Fibroblast of the aortic adventitia (primary cell): ENCODE data around the gene SLC9A6. TPM values are rescaled to one million over a fixed set of nuclear protein-coding genes. Genes with fewer than 3 reads are reported as not detected.
"Not testable (repeated sequence)": the region's sequence is repeated elsewhere in the genome, so short reads cannot be mapped to it uniquely, and the experiment has no call there.

Experiments used
- DNase-seq: peaks from one replicate; pipeline ENCODE4 v3.0.0-alpha.2; 2010; ENCODE audit warnings: low read depth
- H3K4me3 ChIP-seq: 2 replicates; pipeline ENCODE4 v1.5.1; 2011; ENCODE audit warnings: low read depth, mild to moderate bottlenecking, control low read depth, low read length, moderate library complexity
- total RNA-seq: library from RNA; depleted of rRNA; stranded (reverse); fragments of >200 nt; gene quantifications from 2 replicates; pipeline ENCODE4 v1.2.3, GENCODE V29; 2012; ENCODE audit warnings: low replicate concordance
- TF ChIP-seq, protein P1 (sequence below): IDR thresholded peaks from 2 replicates; pipeline ENCODE4 v1.5.1; 2011; ENCODE audit warnings: mild to moderate bottlenecking, low read length, control low read depth, inconsistent platforms; ENCODE audit not compliant: insufficient read depth

Gene SLC9A6
- total RNA-seq, 1 donor: 26.3 TPM

- DNase-seq: peak; percentile 70
- TF ChIP-seq, protein P1, sequence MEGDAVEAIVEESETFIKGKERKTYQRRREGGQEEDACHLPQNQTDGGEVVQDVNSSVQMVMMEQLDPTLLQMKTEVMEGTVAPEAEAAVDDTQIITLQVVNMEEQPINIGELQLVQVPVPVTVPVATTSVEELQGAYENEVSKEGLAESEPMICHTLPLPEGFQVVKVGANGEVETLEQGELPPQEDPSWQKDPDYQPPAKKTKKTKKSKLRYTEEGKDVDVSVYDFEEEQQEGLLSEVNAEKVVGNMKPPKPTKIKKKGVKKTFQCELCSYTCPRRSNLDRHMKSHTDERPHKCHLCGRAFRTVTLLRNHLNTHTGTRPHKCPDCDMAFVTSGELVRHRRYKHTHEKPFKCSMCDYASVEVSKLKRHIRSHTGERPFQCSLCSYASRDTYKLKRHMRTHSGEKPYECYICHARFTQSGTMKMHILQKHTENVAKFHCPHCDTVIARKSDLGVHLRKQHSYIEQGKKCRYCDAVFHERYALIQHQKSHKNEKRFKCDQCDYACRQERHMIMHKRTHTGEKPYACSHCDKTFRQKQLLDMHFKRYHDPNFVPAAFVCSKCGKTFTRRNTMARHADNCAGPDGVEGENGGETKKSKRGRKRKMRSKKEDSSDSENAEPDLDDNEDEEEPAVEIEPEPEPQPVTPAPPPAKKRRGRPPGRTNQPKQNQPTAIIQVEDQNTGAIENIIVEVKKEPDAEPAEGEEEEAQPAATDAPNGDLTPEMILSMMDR: no peak
- no peak overlapping the region for H3K4me3 ChIP-seq
These were observed 61.2 kb downstream of the SLC9A6 start for GRCh38 chrX:136046295-136047015.

- TF ChIP-seq, protein P1: no peak
- H3K4me3 ChIP-seq: no peak overlapping the region
- DNase-seq: peak; percentile 24
These were observed 61.9 kb downstream of the SLC9A6 start for GRCh38 chrX:136047016-136047642.

GRCh38 chrX:136047969-136048368, 62.7 kb downstream of the SLC9A6 start:
- TF ChIP-seq, protein P1: no peak
- no peak overlapping the region for H3K4me3 ChIP-seq
- peak; percentile 45 for DNase-seq

DNA sequence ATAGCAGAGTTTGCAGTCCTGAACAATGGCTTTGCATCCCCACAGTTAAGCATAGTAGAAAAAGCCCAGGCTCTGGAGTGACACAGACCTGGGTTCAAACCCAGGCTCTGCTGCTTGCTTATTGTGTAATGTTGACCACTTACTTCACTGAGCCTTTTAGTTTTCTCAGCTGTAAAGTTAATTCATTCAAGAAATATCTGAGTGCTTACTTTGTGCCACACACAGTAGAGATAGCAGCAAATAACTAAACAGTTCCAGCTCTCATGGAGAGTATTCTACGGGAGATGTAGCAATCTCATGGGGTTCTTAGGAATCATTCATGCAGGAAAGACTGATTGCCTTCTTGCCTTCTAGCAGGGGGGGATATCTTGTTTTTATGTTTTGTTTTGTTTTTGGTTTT, 63.2 kb downstream of the SLC9A6 start:
- peak; percentile 20 for DNase-seq
- TF ChIP-seq, protein P1: no peak

DNA sequence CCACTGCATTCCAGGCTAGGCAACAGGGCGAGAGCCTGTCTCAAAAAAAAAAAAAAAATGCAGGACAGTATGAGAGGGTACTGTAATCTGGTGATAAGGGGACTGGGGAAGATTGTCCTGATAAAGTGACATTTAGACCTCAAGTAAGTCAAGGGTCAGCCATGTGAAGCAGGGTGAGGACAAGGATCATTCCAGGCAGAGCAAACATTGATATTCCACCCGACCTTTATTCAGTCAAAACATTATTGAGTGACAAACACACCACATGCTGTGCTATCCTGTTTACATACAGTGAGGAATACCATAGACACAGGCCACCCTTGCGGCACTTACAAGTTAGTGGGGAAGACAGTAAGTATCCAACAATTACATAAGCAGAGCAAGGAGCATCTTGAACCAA, 64.4 kb downstream of the SLC9A6 start:
- TF ChIP-seq, protein P1: no peak
- no peak overlapping the region for H3K4me3 ChIP-seq
- no peak for DNase-seq

More for the DNA sequence above, 63.2 kb downstream of the SLC9A6 start:
- no peak overlapping the region for H3K4me3 ChIP-seq

DNA sequence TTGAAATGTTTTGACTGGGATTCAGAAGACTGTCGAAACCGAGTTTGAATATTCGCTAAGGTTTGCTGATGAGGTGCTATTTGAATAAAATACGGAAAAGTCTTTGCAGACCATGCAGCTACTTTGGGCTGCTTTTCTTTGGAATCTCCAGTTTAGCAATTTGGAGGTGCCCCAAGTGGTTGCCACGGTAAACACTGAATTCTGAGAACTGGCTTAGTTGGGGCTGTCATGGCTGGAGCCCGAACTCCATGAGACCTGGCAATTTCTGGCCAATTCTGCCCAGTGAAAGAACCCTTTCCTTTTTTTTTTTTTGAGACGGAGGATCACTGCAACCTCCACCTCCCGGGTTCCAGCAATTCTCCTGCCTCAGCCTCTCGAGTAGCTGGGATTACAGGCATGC, 65.6 kb downstream of the SLC9A6 start:
- not testable (repeated sequence) for H3K4me3 ChIP-seq, DNase-seq

DNA sequence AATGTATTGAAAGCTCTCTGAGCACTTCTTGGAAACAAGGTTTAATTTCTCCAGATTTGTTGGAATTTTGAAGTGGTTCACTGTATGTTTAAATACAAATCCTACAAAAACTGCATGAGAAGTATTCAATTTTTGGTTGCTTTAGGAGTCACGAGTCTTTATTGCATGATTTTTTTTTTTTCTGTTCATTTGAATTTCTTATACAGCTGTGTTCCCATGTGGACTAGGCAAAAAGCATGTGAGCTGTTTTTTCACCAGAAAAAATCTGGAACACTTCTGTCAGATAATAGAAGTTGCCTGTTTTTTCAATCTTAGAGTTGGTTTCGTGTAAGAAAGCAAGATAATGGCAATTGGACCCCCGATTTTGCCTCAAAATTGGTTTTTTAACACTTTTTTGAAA, 66.4 kb downstream of the SLC9A6 start:
- no peak overlapping the region for H3K4me3 ChIP-seq
- TF ChIP-seq, protein P1: no peak

More for the DNA sequence above, 66.4 kb downstream of the SLC9A6 start:
- no peak for DNase-seq
